WTC11 (cell line): ENCODE results near the gene JAZF1. TPM values are rescaled to one million over a fixed set of nuclear protein-coding genes. Genes with fewer than 3 reads are reported as not detected.
"Not testable (repeated sequence)": the region's sequence is repeated elsewhere in the genome, so short reads cannot be mapped to it uniquely, and the experiment has no call there.

Source experiments
- ATAC-seq: fragments of 200-7000 bp; cut with Tn5 transposase; 2 replicates; pipeline ENCODE4 v1.10.0; 2021; ENCODE audit warnings: mild to moderate bottlenecking, moderate library complexity
- CTCF ChIA-PET: fragments of 300-600 bp; sonication (Branson Sonifier 250); formaldehyde crosslinking; loops from one replicate; lab custom pipeline; 2021; ENCODE audit warnings: antibody characterized with exemption; lab: Charles Lee
- POLR2A ChIA-PET: fragments of 350-600 bp; sonication (Branson Sonifier 250); formaldehyde crosslinking; loops from one replicate; lab custom pipeline; 2021; ENCODE audit warnings: antibody characterized with exemption; lab: Charles Lee
- DNase-seq: peaks from one replicate; pipeline ENCODE4 v3.0.0; 2021; ENCODE audit warnings: low spot score
- H3K27ac Mint-ChIP-seq: 2 replicates; pipeline ENCODE4 v1.8.0; 2021; ENCODE audit warnings: mixed read lengths
- H3K27me3 Mint-ChIP-seq: 2 replicates; pipeline ENCODE4 v1.8.0; 2021; ENCODE audit warnings: low read depth, mild to moderate bottlenecking, moderate library complexity, mixed read lengths
- H3K36me3 Mint-ChIP-seq: 2 replicates; pipeline ENCODE4 v1.8.0; 2021; ENCODE audit warnings: mixed read lengths
- H3K4me1 Mint-ChIP-seq: 2 replicates; pipeline ENCODE4 v1.8.0; 2022; ENCODE audit warnings: mixed read lengths
- H3K4me3 Mint-ChIP-seq: 2 replicates; pipeline ENCODE4 v1.8.0; 2021; ENCODE audit warnings: mild to moderate bottlenecking, moderate library complexity, mixed read lengths
- H3K9me3 Mint-ChIP-seq: 2 replicates; pipeline ENCODE4 v1.8.0; 2021; ENCODE audit warnings: mixed read lengths
- ESRRA ChIP-seq: sonication (generic); formaldehyde crosslinking; IDR thresholded peaks from 2 replicates; pipeline ENCODE4 v1.8.1; 2022; ENCODE audit warnings: mild to moderate bottlenecking, missing genetic modification reagents, borderline replicate concordance
- FOXP1 ChIP-seq: sonication (generic); formaldehyde crosslinking; IDR thresholded peaks from 2 replicates; pipeline ENCODE4 v1.8.0; 2022; ENCODE audit warnings: missing genetic modification reagents, mild to moderate bottlenecking, moderate library complexity, borderline replicate concordance
- GRHL2 ChIP-seq: fragments of 250-450 bp; sonication (Bioruptor Pico); IDR thresholded peaks from 2 replicates; pipeline ENCODE4 v1.8.0; 2022; ENCODE audit warnings: mild to moderate bottlenecking, moderate library complexity; ENCODE audit not compliant: insufficient replicate concordance, severe bottlenecking
- JUN ChIP-seq: sonication (generic); formaldehyde crosslinking; IDR thresholded peaks from 2 replicates; pipeline ENCODE4 v1.8.0; 2023; ENCODE audit warnings: mild to moderate bottlenecking, missing genetic modification reagents
- MAX ChIP-seq: sonication (generic); formaldehyde crosslinking; IDR thresholded peaks from 2 replicates; pipeline ENCODE4 v1.8.0; 2022; ENCODE audit warnings: mild to moderate bottlenecking, missing genetic modification reagents
- OVOL2 ChIP-seq: fragments of 250-450 bp; sonication (Bioruptor Pico); IDR thresholded peaks from 2 replicates; pipeline ENCODE4 v1.9.0; 2021; ENCODE audit warnings: mild to moderate bottlenecking, borderline replicate concordance
- PREB ChIP-seq: sonication (generic); formaldehyde crosslinking; IDR thresholded peaks from 2 replicates; pipeline ENCODE4 v1.8.1; 2022; ENCODE audit warnings: mild to moderate bottlenecking, missing genetic modification reagents, moderate library complexity, borderline replicate concordance
- USF1 ChIP-seq: sonication (generic); formaldehyde crosslinking; IDR thresholded peaks from 2 replicates; pipeline ENCODE4 v1.8.0; 2022; ENCODE audit warnings: mild to moderate bottlenecking, missing genetic modification reagents
- ZMAT4 ChIP-seq: fragments of 250-450 bp; sonication (Bioruptor Pico); IDR thresholded peaks from 2 replicates; pipeline ENCODE4 v1.9.0; 2021; ENCODE audit warnings: mild to moderate bottlenecking
- ZNF263 ChIP-seq: sonication (generic); formaldehyde crosslinking; IDR thresholded peaks from 2 replicates; pipeline ENCODE4 v1.8.1; 2022; ENCODE audit warnings: low read depth, mild to moderate bottlenecking, moderate library complexity, missing genetic modification reagents
- ZNF416 ChIP-seq: fragments of 250-450 bp; sonication (Bioruptor Pico); IDR thresholded peaks from 2 replicates; pipeline ENCODE4 v1.9.0; 2021; ENCODE audit warnings: mild to moderate bottlenecking, inconsistent platforms
- ZNF532 ChIP-seq: fragments of 250-450 bp; sonication (Bioruptor Pico); IDR thresholded peaks from 2 replicates; pipeline ENCODE4 v1.9.0; 2021; ENCODE audit warnings: mild to moderate bottlenecking, borderline replicate concordance
- ZSCAN18 ChIP-seq: fragments of 250-450 bp; sonication (Bioruptor Pico); IDR thresholded peaks from 2 replicates; pipeline ENCODE4 v2.1.2; 2022; ENCODE audit warnings: mild to moderate bottlenecking, moderate library complexity
- total RNA-seq: library from RNA; stranded (reverse); gene quantifications from 3 replicates; pipeline ENCODE4 v1.2.3, GENCODE V29; 2021

JAZF1 gene
- total RNA-seq, 1 experiment from 2014 or later: 19.0 TPM

GRCh38 chr7:28015169-28015568 lies 165.4 kb downstream of the JAZF1 start (continued):
- TF ChIP-seq ZNF532 (CRISPR knock-in tag) (no peak), GRHL2 (CRISPR knock-in tag) (no peak), FOXP1 (CRISPR knock-in tag) (no peak), ESRRA (CRISPR knock-in tag) (no peak)

GRCh38 chr7:28014340-28014739 lies 166.3 kb downstream of the JAZF1 start:
- Mint-ChIP-seq H3K36me3 (peaks cover 21% of the 10 kb centered on the region), H3K4me1 (peaks cover 11% of the 10 kb centered on the region; the same call in 1 of the 2 replicates), H3K9me3 (peaks cover 15% of the 10 kb centered on the region)
- H3K27me3 Mint-ChIP-seq, POLR2A ChIA-PET, H3K27ac Mint-ChIP-seq, CTCF ChIA-PET, DNase-seq, ATAC-seq, H3K4me3 Mint-ChIP-seq: not testable (repeated sequence)

GRCh38 chr7:28013441-28013840 lies 167.2 kb downstream of the JAZF1 start:
- no peak overlapping the region for H3K4me3 Mint-ChIP-seq
- CTCF ChIA-PET: interaction anchor here (0.6 kb wide), 1 partner anchor 106 kb away, joined by 4 read pairs; no protein-coding TSS in a partner anchor
- peaks cover 21% of the 10 kb centered on the region for H3K36me3 Mint-ChIP-seq
- TF ChIP-seq PREB (CRISPR knock-in tag): no peak
- no peak for TF ChIP-seq ZNF416
- no peak for TF ChIP-seq USF1 (CRISPR knock-in tag)
- no peak for TF ChIP-seq JUN (CRISPR knock-in tag)
- no peak for TF ChIP-seq MAX (CRISPR knock-in tag)
- TF ChIP-seq ZNF263 (CRISPR knock-in tag): no peak
- TF ChIP-seq OVOL2 (CRISPR knock-in tag): no peak
- TF ChIP-seq ZMAT4 (CRISPR knock-in tag): no peak
- TF ChIP-seq, all 79 proteins: peak for 0
- POLR2A ChIA-PET: no interaction called here
- DNase-seq: no peak
- Mint-ChIP-seq H3K27ac (no peak overlapping the region), H3K4me1 (peaks cover 7% of the 10 kb centered on the region; the same call in 1 of the 2 replicates), H3K27me3 (no peaks in the 10 kb centered on the region; the same call in 1 of the 2 replicates), H3K9me3 (peaks cover 15% of the 10 kb centered on the region)
- no peak for ATAC-seq

- H3K4me1 Mint-ChIP-seq: peaks cover 3% of the 10 kb centered on the region; the same call in 1 of the 2 replicates
- H3K36me3 Mint-ChIP-seq: peaks cover 21% of the 10 kb centered on the region
- H3K4me3 Mint-ChIP-seq: no peak overlapping the region
- ChIA-PET POLR2A (no interaction called here), CTCF (no interaction called here)
- ATAC-seq (no peak), DNase-seq (no peak)
- peaks cover 15% of the 10 kb centered on the region for H3K9me3 Mint-ChIP-seq
- no peaks in the 10 kb centered on the region; the same call in 1 of the 2 replicates for H3K27me3 Mint-ChIP-seq
- no peak overlapping the region for H3K27ac Mint-ChIP-seq
- no peak for TF ChIP-seq ZNF416
- no peak for TF ChIP-seq ZNF532 (CRISPR knock-in tag)
- no peak for TF ChIP-seq ZSCAN18 (CRISPR knock-in tag)
These were observed 167.6 kb downstream of the JAZF1 start for GRCh38 chr7:28013019-28013418.
